B cell (primary cell): ENCODE data around the gene RABAC1. TPM values are rescaled to one million over a fixed set of nuclear protein-coding genes. Genes with fewer than 3 reads are reported as not detected.

Experiments used
- ATAC-seq: fragments of 200-7000 bp; cut with Tn5 transposase; one replicate; pipeline ENCODE4 v1.10.0; 2021; ENCODE audit warnings: low read depth, mild to moderate bottlenecking, moderate number of reproducible peaks, moderate library complexity
- CTCF ChIA-PET: fragments of 350-600 bp; sonication (Branson Sonifier 250); formaldehyde crosslinking; loops from one replicate; lab custom pipeline; 2021; ENCODE audit warnings: antibody characterized with exemption, inconsistent platforms; lab: Charles Lee
- POLR2A ChIA-PET: fragments of 350-600 bp; sonication (Branson Sonifier 250); formaldehyde crosslinking; loops from one replicate; lab custom pipeline; 2021; ENCODE audit warnings: antibody characterized with exemption; lab: Charles Lee
- DNase-seq: peaks from one replicate; pipeline ENCODE4 v3.0.0; 2013
- H2AFZ ChIP-seq: 2 replicates; pipeline ENCODE4 v1.6.1; 2012; ENCODE audit warnings: mild to moderate bottlenecking, low read depth, low read length; ENCODE audit not compliant: insufficient read depth, poor library complexity, severe bottlenecking
- H3K27ac ChIP-seq, 2 donors: 1 replicate in 1 of 2; 2 replicates in 1 of 2; pipeline ENCODE4 v1.5.1; 2012 to 2013; ENCODE audit warnings: low read length in 2 of 2, mild to moderate bottlenecking in 2 of 2, moderate library complexity in 1 of 2
- H3K27me3 ChIP-seq, 4 experiments: fragments of 200-600 bp in 1 of 4; sonication (generic) in 1 of 4; replicated peaks in 1 of 4; 1 replicate in 2 of 4; 2 replicates in 2 of 4; pipeline versions ENCODE4 v1.6.1 to v1.7.0; 2013 to 2016; ENCODE audit warnings: low read length in 3 of 4, mild to moderate bottlenecking in 2 of 4, mixed read lengths in 1 of 4, moderate library complexity in 1 of 4; ENCODE audit not compliant: insufficient read depth in 4 of 4, control insufficient read depth in 3 of 4; ENCODE audit errors: control extremely low read depth in 1 of 4
- H3K36me3 ChIP-seq, 2 experiments: replicated peaks in 1 of 2; 1 replicate in 1 of 2; 2 replicates in 1 of 2; pipeline versions ENCODE4 v1.6.1 to v1.7.1; 2013; ENCODE audit warnings: low read length in 1 of 2; ENCODE audit not compliant: insufficient read depth in 2 of 2, control insufficient read depth in 1 of 2; ENCODE audit errors: control extremely low read depth in 1 of 2, extremely low read depth in 1 of 2
- H3K4me1 ChIP-seq, 2 donors: fragments of 200-600 bp in 1 of 2; sonication (generic) in 1 of 2; 1 replicate in 1 of 2; 2 replicates in 1 of 2; pipeline versions ENCODE4 v1.5.1 to v1.6.1; 2013 to 2017; ENCODE audit warnings: low read length in 2 of 2; ENCODE audit not compliant: control insufficient read depth in 2 of 2, insufficient read depth in 2 of 2
- H3K4me2 ChIP-seq: replicated peaks from 2 replicates; pipeline ENCODE3; 2012; ENCODE audit warnings: mild to moderate bottlenecking, low read depth, low read length; ENCODE audit not compliant: poor library complexity, severe bottlenecking
- H3K4me3 ChIP-seq, 5 experiments: fragments of 200-600 bp in 1 of 5; sonication (generic) in 1 of 5; 1 replicate in 3 of 5; 2 replicates in 2 of 5; pipeline versions ENCODE4 v1.5.1 to v1.7.0; 2011 to 2016; ENCODE audit warnings: low read length in 4 of 5, mild to moderate bottlenecking in 4 of 5, low read depth in 2 of 5, control low read depth in 1 of 5, moderate library complexity in 1 of 5; ENCODE audit not compliant: insufficient read depth in 1 of 5; ENCODE audit errors: control extremely low read depth in 1 of 5, extremely low read depth in 1 of 5
- H3K79me2 ChIP-seq: fragments of 200-600 bp; sonication (generic); one replicate; pipeline ENCODE4 v1.6.0; 2016; ENCODE audit warnings: low read length; ENCODE audit not compliant: control insufficient read depth, insufficient read depth
- H3K9ac ChIP-seq: fragments of 200-600 bp; sonication (generic); 2 replicates; pipeline ENCODE4 v1.6.1; 2017; ENCODE audit warnings: mild to moderate bottlenecking, low read length, moderate library complexity
- H3K9me3 ChIP-seq, 3 donors: one replicate each; pipeline versions ENCODE4 v1.6.1 to v1.7.1; 2013; ENCODE audit warnings: low read length in 2 of 3; ENCODE audit not compliant: control insufficient read depth in 2 of 3, insufficient read depth in 1 of 3; ENCODE audit errors: control extremely low read depth in 1 of 3
- H4K20me1 ChIP-seq: 2 replicates; pipeline ENCODE4 v1.6.0; 2012; ENCODE audit warnings: mild to moderate bottlenecking, low read length; ENCODE audit not compliant: insufficient read depth, control insufficient read depth, poor library complexity, severe bottlenecking
- H3K27ac Mint-ChIP-seq: one replicate; pipeline ENCODE4 v1.8.0; 2021; ENCODE audit warnings: mixed read lengths
- H3K27me3 Mint-ChIP-seq: one replicate; pipeline ENCODE4 v1.8.0; 2021; ENCODE audit warnings: mixed read lengths
- H3K4me1 Mint-ChIP-seq: one replicate; pipeline ENCODE4 v1.8.0; 2021; ENCODE audit warnings: mixed read lengths
- H3K4me3 Mint-ChIP-seq: one replicate; pipeline ENCODE4 v1.8.0; 2021; ENCODE audit warnings: mixed read lengths
- H3K9me3 Mint-ChIP-seq: one replicate; pipeline ENCODE4 v1.8.0; 2022; ENCODE audit warnings: mixed read lengths; ENCODE audit not compliant: insufficient read depth
- CTCF ChIP-seq: fragments of 200-600 bp; IDR thresholded peaks from one replicate; pipeline ENCODE4 v1.8.0; 2022; ENCODE audit warnings: antibody characterized with exemption, mild to moderate bottlenecking
- EZH2 ChIP-seq: IDR thresholded peaks from 2 replicates; pipeline ENCODE4 v1.6.1; 2012; ENCODE audit warnings: borderline replicate concordance, low read depth, mild to moderate bottlenecking, moderate library complexity, low read length; ENCODE audit not compliant: insufficient read depth, poor library complexity, severe bottlenecking
- WGBS: methylation state at CpG from one replicate; pipeline ENCODE4 v1.1.5; 2013; ENCODE audit warnings: missing lambda C conversion rate; ENCODE audit not compliant: insufficient coverage; 5-methylcytosine and 5-hydroxymethylcytosine counted together
- intact Hi-C: fragments of 100-400 bp; cut with micrococcal nuclease; formaldehyde crosslinking; loops from one replicate; pipeline ENCODE4 v1.10.0; 2022
- polyA plus RNA-seq: library from polyadenylated mRNA; depleted of rRNA; stranded (reverse); fragments of >200 nt; gene quantifications from 2 replicates; pipeline ENCODE4 v1.2.3, GENCODE V29; 2012
- total RNA-seq, 2 donors: library from RNA; stranded (reverse); fragments of 120-200 nt in 1 of 2; gene quantifications; 1 replicate in 1 of 2; 2 replicates in 1 of 2; pipeline versions ENCODE4 v1.2.3 to v1.2.4, GENCODE V29; 2013 to 2022

RABAC1 gene
- total and polyA plus RNA-seq, 2 donors (not counting 1 experiment from before 2014, with no cell fraction given) = 146 to 190 TPM

- Histone ChIP-seq H3K36me3 (no peaks in the 10 kb centered on the region), H3K9ac (no peak overlapping the region), H3K27me3 (peaks cover 0 to 16% (median 0%) of the 10 kb centered on the region in 4 experiments), H3K27ac (peak overlapping the region in 1 of 2 donors; percentile 55), H3K9me3 (no peaks in the 10 kb centered on the region), H3K4me1 (peaks cover 48 to 71% of the 10 kb centered on the region in 2 donors), H3K4me3 (no peak overlapping the region), H4K20me1 (no peaks in the 10 kb centered on the region), H3K4me2 (peak overlapping the region; percentile 31), H2AFZ (peak overlapping the region; percentile 35), H3K79me2 (peaks cover 11% of the 10 kb centered on the region)
- Mint-ChIP-seq H3K9me3 (no peaks in the 10 kb centered on the region), H3K27me3 (peaks cover 4% of the 10 kb centered on the region), H3K27ac (peak overlapping the region; percentile 42), H3K4me1 (peaks cover 62% of the 10 kb centered on the region), H3K4me3 (peak overlapping the region; percentile 23)
- 61% methylated on average over 5 of the region's 7 CpGs for WGBS
- intact Hi-C loops = loop anchor here (2.0 kb wide), 2 partner anchors 25 to 61 kb away; partner anchors contain the start of gene RABAC1
- DNase-seq (no peak), ATAC-seq (no peak)
- ChIA-PET CTCF (interaction anchor here (0.8 to 5.4 kb wide), 5 partner anchors 10 to 74 kb away, joined by 3 to 54 read pairs (median 21); partner anchors contain the start of gene RPS19), POLR2A (interaction anchor here (0.6 to 1.5 kb wide), 4 partner anchors 10 to 59 kb away, joined by 3 to 13 read pairs (median 4); no protein-coding TSS in a partner anchor)
- TF ChIP-seq EZH2 (no peak), CTCF (no peak)
These were observed 25.3 kb downstream of the RABAC1 start for GRCh38 chr19:41933693-41934426.
